ENCODE results near the gene LRRC47.

- TF ChIP-seq ZEB1 (IDR thresholded peaks at IDR 0.05; ENCODE audit: insufficient replicate concordance, low read depth) (no peak), ZNF343 (CRISPR knock-in tag; IDR thresholded peaks at IDR 0.05) (no peak), KLF9 (CRISPR knock-in tag; IDR thresholded peaks at IDR 0.05; ENCODE audit: low read depth) (no peak), RAD21 (CRISPR knock-in tag; IDR thresholded peaks at IDR 0.05) (no peak), TAF1 (CRISPR knock-in tag; IDR thresholded peaks at IDR 0.05) (no peak)
These were observed 39.9 kb downstream of the LRRC47 start for GRCh38 chr1:3756394-3756793.
